GM18526 (cell line): ENCODE data around the gene RET.

Experiments
- POLR2A ChIP-seq: IDR thresholded peaks from 3 replicates; pipeline ENCODE4 v1.6.1; 2011; ENCODE audit not compliant: insufficient read length; ENCODE audit errors: extremely low read depth

Gene RET

DNA sequence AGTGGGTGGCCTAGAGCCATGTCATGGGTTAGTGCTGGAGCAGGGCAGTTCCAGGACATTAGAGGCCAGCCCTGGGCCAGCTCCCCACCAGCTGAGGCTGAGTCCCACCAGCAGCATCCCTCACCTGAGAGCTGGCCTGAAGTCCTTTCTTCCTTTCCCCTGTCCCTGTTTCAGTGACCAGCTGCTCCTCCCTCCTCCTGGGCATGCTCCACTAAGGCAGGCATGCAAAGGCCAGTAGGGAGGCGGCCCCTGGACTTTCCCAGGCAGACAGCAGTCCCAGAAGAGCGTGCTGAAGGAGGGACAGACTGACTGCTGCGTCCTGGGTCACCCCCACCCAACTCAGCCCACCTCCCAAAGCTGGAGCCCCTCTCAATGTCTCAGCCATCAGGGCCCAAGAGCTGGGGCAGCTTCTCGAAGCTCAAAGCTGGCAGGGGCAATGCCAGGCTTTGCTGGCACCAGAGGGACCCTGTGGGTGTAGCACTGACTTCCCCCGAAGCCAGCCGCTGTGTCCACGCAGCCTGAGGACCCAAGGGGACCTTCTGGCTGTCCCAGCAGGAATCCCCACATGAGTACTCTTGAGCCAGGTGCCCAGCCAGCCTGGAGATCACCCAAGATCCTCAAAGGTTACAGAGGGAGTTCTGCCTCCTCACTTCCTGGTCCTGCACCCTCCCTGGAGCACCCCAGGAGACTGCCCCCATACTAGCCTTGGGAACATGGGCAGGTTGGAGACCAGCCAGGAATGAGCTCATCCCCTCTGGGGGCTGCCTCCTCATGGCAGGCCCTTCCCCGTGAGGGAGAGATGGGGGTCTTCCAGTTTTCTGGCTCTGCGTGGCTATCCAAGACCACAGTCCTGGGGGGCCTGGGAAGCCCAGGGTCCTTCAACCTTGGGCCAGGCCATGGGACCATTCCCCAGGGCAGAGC lies 35.2 kb upstream of the RET start:
- TF ChIP-seq POLR2A, result no peak

DNA sequence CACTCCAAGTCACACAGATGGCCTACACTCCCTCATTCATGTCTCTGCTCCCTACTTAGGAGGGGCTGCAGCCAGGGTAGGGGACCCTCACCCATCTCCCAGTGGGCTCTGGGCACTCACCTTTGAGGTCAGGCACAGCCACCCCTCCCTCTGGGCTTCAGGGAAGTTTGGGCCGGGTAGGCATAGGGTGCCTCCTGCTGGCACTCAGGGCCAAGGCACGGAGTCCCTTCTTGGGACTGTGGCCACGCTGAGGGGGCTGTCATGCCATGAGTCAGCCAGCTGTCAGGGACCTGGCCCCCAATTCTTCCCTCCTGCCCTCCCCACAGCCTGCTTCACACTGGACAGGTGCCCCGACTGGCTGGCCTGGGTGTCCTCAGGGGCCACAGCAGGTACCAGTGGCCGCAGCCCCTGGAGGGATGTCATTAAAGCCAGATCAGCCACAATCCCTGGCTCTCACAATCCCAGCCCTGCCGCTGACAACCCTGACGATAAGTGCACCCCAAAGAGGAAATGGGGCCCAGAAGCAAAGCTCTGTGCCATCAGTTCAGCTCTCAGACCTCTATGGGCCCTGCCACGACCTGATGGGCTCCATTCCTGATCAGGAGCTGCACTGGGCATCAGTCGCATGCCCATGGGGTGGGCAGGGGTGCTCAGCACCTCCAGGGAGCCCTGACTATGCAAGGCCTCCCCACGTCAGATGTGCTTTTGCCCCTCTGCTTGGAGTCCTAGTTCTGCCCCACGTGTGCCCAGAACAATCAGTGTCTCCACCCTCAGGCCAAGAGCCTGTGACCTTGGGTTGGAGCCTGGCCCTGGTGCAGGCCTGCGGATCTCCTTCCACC lies 34.1 kb upstream of the RET start:
- TF ChIP-seq POLR2A, result no peak

DNA sequence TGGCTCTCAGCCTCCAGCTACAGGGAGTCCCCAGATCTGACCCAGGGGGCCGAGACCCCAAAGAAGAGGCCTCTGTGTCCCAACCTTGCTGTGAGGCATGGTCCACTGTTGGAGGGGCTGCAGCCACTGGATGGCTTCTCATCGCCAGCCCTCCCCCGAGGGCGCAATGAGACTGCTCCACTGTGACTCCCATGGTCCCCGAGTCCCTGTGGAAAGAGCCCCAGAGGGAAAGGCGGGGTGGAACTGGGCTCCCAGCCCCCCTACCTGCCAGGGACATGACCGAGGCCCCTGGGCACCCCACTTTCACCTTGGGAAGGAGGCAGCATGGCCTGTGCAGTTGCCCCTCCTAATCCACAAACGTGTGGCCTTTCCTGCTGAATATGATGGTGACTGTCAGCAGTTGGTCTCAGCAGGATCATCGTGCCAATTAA lies 33.5 kb upstream of the RET start:
- TF ChIP-seq POLR2A, result no peak

DNA sequence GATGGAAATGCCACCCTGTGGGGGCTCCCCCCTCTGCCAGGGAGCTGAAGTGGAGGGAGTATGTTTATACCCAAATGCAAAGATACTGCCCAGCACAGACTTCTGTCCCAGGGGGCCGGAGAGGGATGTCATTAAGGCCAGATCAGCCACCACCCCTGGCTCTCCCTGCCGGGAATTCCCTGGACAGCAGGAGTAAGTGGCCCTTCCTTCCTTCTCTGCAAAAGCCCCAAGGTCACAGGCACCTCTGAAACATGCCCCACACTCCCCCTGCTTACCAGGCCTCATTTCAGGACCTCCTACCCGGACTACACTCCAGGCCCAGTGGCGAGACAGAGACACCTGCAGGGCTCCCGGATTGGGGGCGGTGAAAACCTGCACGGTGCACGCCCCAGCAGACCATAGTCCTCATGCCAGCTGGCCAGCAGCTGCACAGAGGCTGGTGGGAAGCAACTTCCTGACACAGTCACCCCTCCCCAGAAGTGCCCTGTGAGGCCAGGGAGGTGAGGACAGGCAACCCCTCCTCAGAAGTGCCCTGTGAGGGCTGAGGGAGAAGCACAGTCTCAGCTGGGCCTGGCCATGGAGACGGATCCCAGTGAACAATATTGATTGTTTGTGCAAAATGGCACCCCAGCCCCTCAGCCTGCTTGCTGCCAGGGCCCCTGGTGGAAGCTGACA lies 33.0 kb upstream of the RET start:
- no peak for TF ChIP-seq POLR2A

DNA sequence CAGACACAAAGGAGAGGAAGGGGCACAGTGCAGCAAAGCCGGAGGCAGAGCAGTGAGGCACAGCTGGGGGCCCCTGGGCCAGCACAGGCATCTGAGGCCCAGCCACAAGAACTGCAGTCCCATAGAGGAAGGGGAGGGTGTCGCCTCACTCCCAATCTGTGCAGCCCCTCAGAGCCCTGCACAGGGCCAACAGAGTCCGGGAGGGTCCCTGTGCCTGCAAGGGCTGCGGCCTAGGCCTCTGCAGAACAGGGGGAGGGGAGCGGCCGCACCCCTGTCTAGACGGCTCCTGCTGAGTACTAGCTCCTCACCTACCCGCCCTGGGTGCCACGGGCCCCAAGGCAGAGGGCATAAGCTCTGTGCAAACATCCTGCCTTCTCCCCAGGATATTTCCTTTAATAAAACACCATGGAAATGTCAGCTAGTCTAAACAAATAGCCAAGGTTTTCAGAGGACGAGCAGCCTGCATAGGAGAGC lies 32.4 kb upstream of the RET start:
- TF ChIP-seq POLR2A, result no peak

DNA sequence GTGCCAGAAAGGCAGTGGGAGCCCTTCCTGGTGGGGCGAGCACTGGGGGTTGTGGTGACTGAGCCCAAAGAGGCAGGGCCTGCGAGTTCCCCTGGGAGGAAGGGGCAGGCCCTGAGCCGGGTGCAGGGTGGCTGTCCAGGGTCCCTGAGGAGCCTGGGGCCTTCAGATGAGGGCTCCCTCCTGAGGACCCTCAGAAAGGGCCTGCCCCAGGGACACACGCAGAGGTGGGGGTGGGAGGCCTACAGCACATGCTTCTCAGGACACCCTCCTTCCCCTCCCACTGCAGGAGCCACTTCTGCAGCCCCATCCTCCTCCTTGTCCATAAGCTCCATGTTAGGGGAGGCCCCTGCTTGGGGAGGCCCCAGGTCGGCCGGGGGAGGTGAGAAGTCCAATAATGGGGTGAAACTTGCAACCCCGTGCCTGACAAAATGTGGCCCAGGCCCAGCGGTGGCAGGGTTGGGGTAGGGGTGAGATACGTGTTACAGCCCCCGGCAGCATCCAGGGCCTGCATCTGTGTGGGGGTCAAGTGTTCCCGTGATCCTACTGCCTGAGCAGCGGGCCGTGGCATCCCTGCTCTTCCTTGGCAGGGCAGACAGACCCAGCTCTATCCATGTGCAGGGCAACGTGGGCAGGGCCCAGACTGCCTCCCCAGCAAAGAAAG lies 31.8 kb upstream of the RET start:
- no peak for TF ChIP-seq POLR2A

DNA sequence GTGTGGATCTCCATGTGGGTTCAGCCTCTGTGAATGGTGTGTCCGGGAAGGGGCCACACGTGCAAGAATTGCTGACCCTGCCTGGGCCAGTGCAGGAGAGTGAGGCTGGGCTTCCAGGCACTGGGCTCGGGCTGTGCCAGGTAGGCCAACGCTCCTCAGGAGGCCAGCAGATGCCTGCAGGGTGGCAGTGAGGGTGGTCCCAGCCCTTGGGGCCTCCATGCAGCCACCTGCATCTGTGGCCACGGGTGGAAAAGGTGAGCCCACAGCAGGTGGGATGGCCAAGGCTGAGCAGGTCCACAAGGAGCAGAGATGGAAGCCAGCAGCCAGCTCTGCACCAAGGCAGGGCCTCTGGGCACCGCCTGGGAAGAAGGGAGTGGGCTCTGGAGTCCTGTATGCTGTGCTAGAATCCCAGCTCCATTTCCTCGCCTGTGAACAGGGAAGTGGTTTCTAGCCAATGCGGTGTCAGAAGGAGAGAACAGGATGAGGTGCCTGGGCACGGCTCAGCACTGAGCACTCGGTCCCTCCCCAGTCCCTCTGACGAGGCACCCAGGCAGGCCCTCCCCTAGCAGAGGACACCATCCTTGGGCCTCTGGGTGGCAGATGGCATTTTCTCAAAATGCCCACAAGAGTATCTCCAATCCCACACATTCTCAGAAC lies 31.1 kb upstream of the RET start:
- TF ChIP-seq POLR2A, result no peak

DNA sequence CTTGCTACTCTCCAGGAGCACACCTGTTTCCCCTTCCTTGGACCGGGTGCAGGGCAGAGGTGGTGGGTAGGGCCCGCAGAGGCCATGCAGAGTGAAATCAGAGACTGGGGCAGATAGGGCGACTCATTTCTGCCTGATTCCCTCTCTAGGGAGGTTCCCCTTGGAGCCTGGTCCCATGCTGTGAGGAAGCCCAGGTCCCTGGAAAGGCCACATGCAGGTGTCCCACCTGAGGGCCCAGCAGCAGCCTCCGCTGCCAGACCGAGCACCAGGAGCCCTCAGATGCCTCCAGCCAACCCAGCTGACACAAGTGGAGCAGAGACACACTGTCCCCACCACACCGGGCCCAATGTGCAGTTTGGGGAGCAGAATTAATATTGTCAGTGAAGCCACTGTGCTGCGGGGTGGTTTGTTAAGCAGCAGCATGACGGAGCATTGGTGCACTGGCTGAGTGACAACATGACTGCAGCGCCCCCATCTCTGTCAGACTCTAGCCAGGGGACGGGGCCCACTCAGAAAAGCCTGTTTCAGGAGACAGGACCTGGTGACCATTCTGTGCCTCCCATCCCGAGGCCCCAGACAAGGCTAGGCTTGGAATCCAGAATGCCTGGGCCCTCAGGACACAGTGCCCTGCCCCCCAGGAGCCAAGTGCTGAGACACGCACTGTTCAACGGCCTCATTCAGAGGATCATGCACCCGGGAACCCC lies 30.4 kb upstream of the RET start:
- TF ChIP-seq POLR2A, result no peak

DNA sequence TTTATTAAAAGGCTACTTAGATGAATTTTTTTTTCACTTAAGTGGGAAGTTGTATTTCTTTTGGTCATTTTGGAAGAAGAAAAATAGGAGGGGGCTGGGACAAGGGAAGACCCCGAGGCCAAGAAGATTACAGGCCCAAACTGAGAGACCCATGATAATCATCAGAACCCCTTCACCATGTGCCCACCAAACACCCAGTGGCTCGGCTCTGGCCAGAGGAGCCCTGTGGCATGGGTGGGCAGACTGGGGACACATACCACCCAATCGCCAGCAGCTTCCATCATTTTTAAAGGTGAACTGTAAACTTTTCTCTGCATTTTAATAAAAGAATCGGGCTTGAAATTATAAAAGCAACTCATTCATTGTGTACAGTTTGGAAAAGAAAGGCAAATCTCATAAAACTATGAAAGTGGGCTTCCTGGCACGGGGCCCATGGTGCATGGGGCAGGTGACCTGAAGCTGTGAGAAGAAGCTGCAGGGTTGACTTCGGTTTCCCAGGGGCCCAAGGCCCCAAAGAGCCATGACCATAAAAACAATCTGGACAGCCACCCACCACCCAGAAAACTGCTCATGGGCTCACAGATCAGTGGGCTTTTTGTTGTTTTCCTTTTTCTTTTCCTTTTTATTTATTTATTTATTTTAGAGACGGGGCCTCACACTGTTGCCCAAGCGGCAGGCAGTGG lies 29.4 kb upstream of the RET start:
- no peak for TF ChIP-seq POLR2A

DNA sequence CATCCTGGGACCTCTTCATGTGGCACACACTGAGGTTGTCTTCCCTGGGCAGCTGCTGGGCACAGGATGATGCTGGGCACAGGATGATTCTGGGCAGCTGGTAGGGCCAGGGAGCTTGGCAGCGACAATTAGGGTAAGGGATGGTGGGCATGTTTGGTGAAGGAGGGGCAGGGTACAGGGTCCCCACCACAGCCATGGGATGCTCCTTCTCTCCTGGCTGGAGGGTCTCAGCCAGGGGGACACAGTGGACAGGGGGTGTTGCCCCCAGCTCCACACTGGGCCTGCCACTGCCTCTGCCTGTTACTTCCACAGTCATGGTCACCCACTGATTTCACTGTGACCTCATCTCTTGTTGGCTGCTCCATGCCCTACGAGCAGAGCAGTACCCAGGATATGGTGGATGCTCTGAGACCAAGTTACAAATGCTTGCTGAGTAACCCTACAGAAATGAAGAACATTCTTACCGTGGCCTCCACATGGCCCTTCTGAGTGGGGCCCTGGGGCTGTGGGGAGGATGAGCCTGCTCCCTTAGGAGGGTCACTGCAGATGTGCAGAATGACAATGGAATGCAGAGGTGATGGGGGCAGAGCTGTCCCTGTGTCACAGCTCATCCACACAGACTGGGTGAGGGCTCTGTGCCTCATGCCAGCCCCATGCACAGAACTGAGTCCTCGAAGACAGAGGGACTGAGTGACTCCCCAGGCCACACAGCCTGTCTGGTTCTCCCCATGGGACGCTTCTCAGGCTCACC lies 28.4 kb upstream of the RET start:
- no peak for TF ChIP-seq POLR2A

DNA sequence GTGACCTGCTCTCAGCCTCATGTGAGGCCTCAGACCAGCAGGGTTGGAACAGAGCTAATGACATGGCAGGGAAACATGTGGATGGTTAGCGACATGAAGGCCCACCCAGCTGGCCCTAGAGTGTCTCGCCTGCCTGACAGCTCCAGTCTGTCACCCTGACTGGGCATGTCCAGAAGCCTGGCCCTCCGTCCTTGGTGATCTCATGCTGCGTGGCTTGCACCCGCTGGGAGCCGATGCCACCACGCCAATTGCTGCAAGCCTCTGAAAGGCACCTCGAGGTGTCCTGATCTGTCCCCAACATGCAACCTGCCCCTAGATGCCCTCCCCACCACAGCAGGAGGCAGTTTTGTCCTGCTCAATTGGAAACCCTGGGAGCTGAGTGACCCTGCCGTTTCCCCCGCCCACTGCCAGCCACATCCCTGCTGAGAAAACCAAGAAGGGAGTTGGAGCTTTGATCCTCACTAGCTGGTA lies 27.8 kb upstream of the RET start:
- no peak for TF ChIP-seq POLR2A

DNA sequence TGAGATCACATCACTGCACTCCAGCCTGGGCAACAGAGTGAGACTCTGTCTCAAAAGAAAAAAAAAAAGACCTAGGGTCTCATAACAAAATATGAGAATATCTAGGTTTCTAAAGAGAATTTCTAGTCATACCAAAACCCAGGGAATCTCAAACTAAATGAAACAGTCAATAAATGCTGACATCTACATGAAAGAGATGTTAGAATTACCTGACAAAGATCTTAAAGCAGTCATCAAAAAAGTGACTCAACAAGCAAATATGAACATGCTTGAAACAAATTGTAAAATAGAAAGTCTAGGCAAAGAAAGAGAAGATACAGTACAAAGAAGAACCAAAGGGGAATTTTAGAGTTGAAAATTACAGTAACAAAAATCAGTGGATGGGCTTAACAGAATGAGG lies 26.9 kb upstream of the RET start:
- no peak for TF ChIP-seq POLR2A
